ENCODE data around the gene RLBP1.

- TF ChIP-seq BHLHE40 (IDR thresholded peaks at IDR 0.05; ENCODE audit: borderline replicate concordance in 1 of 2, low read depth in 2 of 2, low read length in 1 of 2) (no peak), CTCF (IDR thresholded peaks at IDR 0.05 in 2 of 3, conservative IDR thresholded peaks at IDR 0.05 in 1 of 3; ENCODE audit: control insufficient read depth in 2 of 3, extremely low read depth in 1 of 3, insufficient read depth in 1 of 3, low read depth in 3 of 3, low read length in 3 of 3) (no peak), ZBTB40 (IDR thresholded peaks at IDR 0.05; ENCODE audit: borderline replicate concordance) (no peak), ZBTB33 (IDR thresholded peaks at IDR 0.05) (no peak), JUND (IDR thresholded peaks at IDR 0.05; ENCODE audit: low read depth, low read length) (no peak), ATF7 (IDR thresholded peaks at IDR 0.05; ENCODE audit: low read depth) (no peak), CREB1 (IDR thresholded peaks at IDR 0.05; ENCODE audit: low read depth) (no peak), NFIC (IDR thresholded peaks at IDR 0.05; ENCODE audit: low read depth, low read length) (no peak), PKNOX1 (IDR thresholded peaks at IDR 0.05) (no peak), HDAC2 (IDR thresholded peaks at IDR 0.05) (no peak)
Observed at GRCh38 chr15:89227425-89227824, 6.0 kb upstream of the RLBP1 start.
